Epithelial cell of esophagus (primary cell): ENCODE measurements around the gene NR5A1.

ENCODE experiments used
- DNase-seq: peaks from one replicate; pipeline ENCODE4 v3.0.0; 2010; ENCODE audit warnings: low read depth
- H3K4me3 ChIP-seq: 2 replicates; pipeline ENCODE4 v1.5.1; 2011; ENCODE audit warnings: mild to moderate bottlenecking, low read length, control low read depth
- CTCF ChIP-seq: IDR thresholded peaks from 2 replicates; pipeline ENCODE4 v1.5.1; 2011; ENCODE audit warnings: low read depth, mild to moderate bottlenecking, low read length, control low read depth, inconsistent platforms; ENCODE audit not compliant: insufficient read depth; ENCODE audit errors: missing control alignments

NR5A1 gene

GRCh38 chr9:124549016-124549415, 41.8 kb upstream of the NR5A1 start:
- no peak overlapping the region for H3K4me3 ChIP-seq
- TF ChIP-seq CTCF = no peak
- DNase-seq = no peak

- H3K4me3 ChIP-seq = no peak overlapping the region
- no peak for DNase-seq
Measured at GRCh38 chr9:124544535-124544934, 37.3 kb upstream of the NR5A1 start.

GRCh38 chr9:124541824-124542223, 34.6 kb upstream of the NR5A1 start:
- TF ChIP-seq CTCF = no peak
- H3K4me3 ChIP-seq = no peak overlapping the region
- no peak for DNase-seq

More at GRCh38 chr9:124544535-124544934, 37.3 kb upstream of the NR5A1 start:
- no peak for TF ChIP-seq CTCF

GRCh38 chr9:124537926-124538325, 30.7 kb upstream of the NR5A1 start:
- no peak for TF ChIP-seq CTCF
- no peak overlapping the region for H3K4me3 ChIP-seq
- DNase-seq = peak; percentile 35

- no peak for TF ChIP-seq CTCF
- DNase-seq = no peak
- H3K4me3 ChIP-seq = no peak overlapping the region
Measured at GRCh38 chr9:124535846-124536245, 28.6 kb upstream of the NR5A1 start.

GRCh38 chr9:124532897-124533296, 25.7 kb upstream of the NR5A1 start:
- DNase-seq = no peak
- H3K4me3 ChIP-seq = no peak overlapping the region
- peak; percentile 5 for TF ChIP-seq CTCF

GRCh38 chr9:124531115-124531514, 23.9 kb upstream of the NR5A1 start:
- TF ChIP-seq CTCF = no peak
- no peak overlapping the region for H3K4me3 ChIP-seq
- no peak for DNase-seq
